Small intestine (tissue), 7 donors: Measurements from ENCODE around the gene FOXRED1. TPM values are rescaled to one million over a fixed set of nuclear protein-coding genes. Genes with fewer than 3 reads are reported as not detected.
"Not testable (repeated sequence)": the region's sequence is repeated elsewhere in the genome, so short reads cannot be mapped to it uniquely, and the experiment has no call there.

Experiments
- DNase-seq, 2 donors: peaks; one replicate each; pipeline versions ENCODE4 v3.0.0 to v3.0.0-alpha.2; 2013
- FAIRE-seq: peaks from 2 replicates; lab custom pipeline; 2012; peaks lifted over from hg19 to GRCh38; lab: Jason Lieb, UNC
- H3K27ac ChIP-seq, 3 donors: one replicate each; pipeline ENCODE4 v1.5.1; 2013; ENCODE audit warnings: low read length in 2 of 3, mild to moderate bottlenecking in 2 of 3, control low read depth in 1 of 3, inconsistent platforms in 1 of 3, low read depth in 1 of 3, moderate library complexity in 1 of 3
- H3K27me3 ChIP-seq, 3 donors: one replicate each; pipeline ENCODE4 v1.6.1; 2013; ENCODE audit warnings: low read length in 3 of 3, inconsistent platforms in 1 of 3; ENCODE audit not compliant: control insufficient read depth in 3 of 3, insufficient read depth in 3 of 3
- H3K36me3 ChIP-seq, 3 donors: one replicate each; pipeline ENCODE4 v1.6.1; 2013; ENCODE audit warnings: low read length in 3 of 3, inconsistent platforms in 1 of 3, low read depth in 1 of 3, mild to moderate bottlenecking in 1 of 3, moderate library complexity in 1 of 3; ENCODE audit not compliant: control insufficient read depth in 3 of 3, insufficient read depth in 2 of 3
- H3K4me1 ChIP-seq, 3 donors: one replicate each; pipeline ENCODE4 v1.6.1; 2013; ENCODE audit warnings: low read length in 2 of 3, inconsistent platforms in 1 of 3, low read depth in 1 of 3, mild to moderate bottlenecking in 1 of 3, moderate library complexity in 1 of 3; ENCODE audit not compliant: control insufficient read depth in 3 of 3, insufficient read depth in 2 of 3
- H3K4me3 ChIP-seq, 3 donors: one replicate each; pipeline ENCODE4 v1.5.1; 2013; ENCODE audit warnings: low read length in 3 of 3, control low read depth in 1 of 3, inconsistent platforms in 1 of 3, low read depth in 1 of 3, mild to moderate bottlenecking in 1 of 3, moderate library complexity in 1 of 3
- H3K9me3 ChIP-seq, 2 donors: one replicate each; pipeline ENCODE4 v1.6.1; 2013; ENCODE audit warnings: low read depth in 1 of 2, low read length in 1 of 2; ENCODE audit not compliant: control insufficient read depth in 2 of 2, insufficient read depth in 1 of 2
- WGBS, 3 donors: extraction: QIAGEN DNeasy Blood & Tissue Kit; methylation state at CpG; one replicate each; pipeline ENCODE4 v1.1.7; 2013; 5-methylcytosine and 5-hydroxymethylcytosine counted together
- polyA plus RNA-seq, 4 donors: library from polyadenylated mRNA; stranded (reverse) in 3 of 4; unstranded in 1 of 4; fragments of 200-250 nt in 3 of 4; fragments of 120-200 nt in 1 of 4; gene quantifications; one replicate each; pipeline versions ENCODE4 v1.2.1 to v1.2.3, GENCODE V29; 2013
- donor health status: healthy with polysubstance abuse.
- donor health status: control.
- donor health status: control.
- donor health status: Bipolar disorder and iron deficiency.
- donor health status: healthy.

The FOXRED1 gene
- polyA plus RNA-seq, 4 donors, result 13.8 to 36.1 (median 27.6) TPM

DNA sequence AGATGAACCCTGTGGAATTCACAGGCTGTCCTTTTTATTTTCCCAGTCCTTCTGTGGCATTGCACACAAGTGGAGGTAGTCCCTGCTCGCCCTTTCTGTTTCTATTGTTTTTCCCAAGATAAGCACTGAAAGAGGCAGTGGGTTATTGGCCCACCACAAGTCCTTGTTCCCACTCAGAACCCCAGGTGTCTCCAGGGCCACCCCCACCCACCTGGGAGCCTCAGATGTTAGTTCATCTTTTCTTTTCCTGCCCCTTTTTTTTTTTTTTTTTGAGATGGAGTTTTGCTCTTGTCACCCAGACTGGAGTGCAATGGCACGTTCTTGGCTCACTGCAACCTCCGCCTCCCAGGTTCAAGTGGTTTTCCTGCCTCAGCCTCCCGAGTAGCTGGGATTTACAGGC lies 39.8 kb downstream of the FOXRED1 start:
- WGBS, 3 donors, result 90 to 99% (median 90%) methylated on average over 4 of the region's 4 CpGs
- not testable (repeated sequence) for H3K27me3 ChIP-seq, H3K4me3 ChIP-seq, H3K9me3 ChIP-seq, DNase-seq, FAIRE-seq, H3K27ac ChIP-seq
- H3K36me3 ChIP-seq, result peaks cover 0 to 18% (median 0%) of the 10 kb centered on the region in 3 donors
- H3K4me1 ChIP-seq, result peaks cover 0 to 12% (median 2%) of the 10 kb centered on the region in 3 donors

GRCh38 chr11:126310200-126310991 lies 41.4 kb downstream of the FOXRED1 start:
- H3K27ac ChIP-seq, result no peak overlapping the region
- WGBS, 3 donors, result 67 to 76% (median 72%) methylated on average over 12 of the region's 12 CpGs
- no peak for FAIRE-seq
- H3K4me3 ChIP-seq, result no peak overlapping the region
- peaks cover 0 to 18% (median 0%) of the 10 kb centered on the region in 3 donors for H3K36me3 ChIP-seq
- H3K4me1 ChIP-seq, result peaks cover 0 to 8% (median 0%) of the 10 kb centered on the region in 3 donors
- no peaks in the 10 kb centered on the region for H3K9me3 ChIP-seq
- no peaks in the 10 kb centered on the region for H3K27me3 ChIP-seq
- peak; percentile 55 to 79 for DNase-seq

- Histone ChIP-seq H3K4me3 (no peak overlapping the region), H3K27ac (no peak overlapping the region), H3K36me3 (peaks cover 0 to 18% (median 0%) of the 10 kb centered on the region in 3 donors), H3K27me3 (no peaks in the 10 kb centered on the region), H3K4me1 (peaks cover 0 to 8% (median 0%) of the 10 kb centered on the region in 3 donors), H3K9me3 (no peaks in the 10 kb centered on the region)
- no peak for DNase-seq
- whole genome bisulfite sequencing, 3 donors, result 67 to 75% (median 75%) methylated on average over 6 of the region's 6 CpGs
- FAIRE-seq, result no peak
These were observed 42.0 kb downstream of the FOXRED1 start for GRCh38 chr11:126310992-126311310.

DNA sequence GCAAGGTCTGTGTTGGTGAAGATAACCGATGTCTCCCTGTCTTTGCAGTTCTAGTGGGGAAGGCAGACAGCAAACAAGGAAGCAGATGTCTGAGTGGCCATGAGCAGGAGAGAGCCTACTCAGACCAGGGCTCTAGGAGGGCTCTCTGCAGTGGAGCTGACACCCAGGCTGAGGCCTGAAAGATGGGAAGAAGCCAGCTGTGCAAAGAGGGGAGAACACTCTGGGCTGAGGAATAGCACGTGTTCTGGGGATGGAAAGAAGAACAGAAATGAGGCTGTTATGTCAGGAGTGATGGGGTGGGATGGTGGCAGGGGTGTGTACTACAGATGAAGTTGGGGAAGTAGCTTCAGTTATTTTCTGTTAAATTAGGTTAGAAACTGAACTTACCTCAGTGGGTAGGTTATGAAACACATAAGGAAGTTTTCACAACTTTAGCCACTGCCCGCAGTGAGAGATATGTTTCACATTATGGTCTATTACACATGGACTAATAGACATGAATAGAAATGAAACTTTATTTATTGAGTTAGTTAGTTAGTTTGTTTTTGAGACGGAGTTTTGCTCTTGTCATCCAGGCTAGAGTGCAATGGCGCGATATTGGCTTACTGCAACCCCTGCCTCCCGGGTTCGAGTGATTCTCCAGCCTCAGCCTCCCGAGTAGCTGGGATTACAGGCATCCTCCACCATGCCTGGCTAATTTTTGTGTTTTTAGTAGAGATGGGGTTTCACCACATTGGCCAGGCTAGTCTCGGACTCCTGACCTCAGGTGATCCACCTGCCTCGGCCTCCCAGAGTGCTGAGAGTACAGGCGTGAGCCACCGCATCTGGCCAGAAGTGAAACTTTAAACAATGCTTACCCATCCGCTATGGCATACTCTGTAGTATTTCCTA lies 42.7 kb downstream of the FOXRED1 start:
- no peaks in the 10 kb centered on the region for H3K9me3 ChIP-seq
- DNase-seq (no peak), FAIRE-seq (no peak)
- 87 to 96% (median 94%) methylated on average over 14 of the region's 14 CpGs for WGBS, 3 donors
- peaks cover 0 to 14% (median 0%) of the 10 kb centered on the region in 3 donors for H3K36me3 ChIP-seq
- no peak overlapping the region for H3K27ac ChIP-seq
- no peak overlapping the region for H3K4me3 ChIP-seq
- peaks cover 0 to 8% (median 0%) of the 10 kb centered on the region in 3 donors for H3K4me1 ChIP-seq
- no peaks in the 10 kb centered on the region for H3K27me3 ChIP-seq

DNA sequence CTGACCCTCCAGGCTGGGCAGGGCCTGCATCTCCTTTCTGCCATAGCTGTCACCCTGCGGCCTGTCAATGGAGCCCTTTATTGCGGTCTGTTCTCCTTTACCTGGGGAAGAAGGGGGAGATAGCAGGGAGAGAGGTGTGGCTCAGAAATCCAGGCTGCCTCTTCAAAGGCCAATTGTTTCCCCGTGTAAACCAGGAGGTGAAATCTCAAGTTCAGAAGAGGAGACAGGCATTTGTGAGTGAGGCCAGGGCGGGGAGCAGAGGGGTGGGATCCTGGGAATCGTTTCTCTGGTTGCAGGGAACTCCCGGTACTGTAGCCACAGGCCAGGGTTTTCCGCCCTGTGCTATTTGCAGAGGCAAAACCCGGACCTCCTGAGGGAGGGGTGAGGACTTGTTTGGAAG lies 44.0 kb downstream of the FOXRED1 start:
- Histone ChIP-seq H3K9me3 (no peaks in the 10 kb centered on the region), H3K27ac (no peak overlapping the region), H3K4me3 (no peak overlapping the region), H3K27me3 (no peaks in the 10 kb centered on the region), H3K4me1 (peaks cover 0 to 11% (median 7%) of the 10 kb centered on the region in 3 donors), H3K36me3 (peaks cover 0 to 16% (median 0%) of the 10 kb centered on the region in 3 donors)
- 49 to 59% (median 49%) methylated on average over 8 of the region's 8 CpGs for WGBS, 3 donors
- no peak for FAIRE-seq
- DNase-seq, result peak in 1 of 2 donors; percentile 37

GRCh38 chr11:126313826-126314225 lies 44.9 kb downstream of the FOXRED1 start:
- H3K27me3 ChIP-seq, result no peaks in the 10 kb centered on the region
- no peak overlapping the region for H3K27ac ChIP-seq
- H3K36me3 ChIP-seq, result peaks cover 0 to 16% (median 0%) of the 10 kb centered on the region in 3 donors
- WGBS, 3 donors, result 81 to 95% (median 87%) methylated on average over 5 of the region's 5 CpGs
- FAIRE-seq (no peak), DNase-seq (no peak)
- H3K4me1 ChIP-seq, result peaks cover 0 to 17% (median 7%) of the 10 kb centered on the region in 3 donors
- no peak overlapping the region for H3K4me3 ChIP-seq
- H3K9me3 ChIP-seq, result no peaks in the 10 kb centered on the region

- WGBS, 3 donors, result 46 to 77% (median 56%) methylated on average over 1 of the region's 1 CpG
- no peak for DNase-seq
- peak overlapping the region in 2 of 3 donors; percentile 80 to 86 for H3K27ac ChIP-seq
These were observed 48.4 kb downstream of the FOXRED1 start for GRCh38 chr11:126317432-126317755.

More at GRCh38 chr11:126317432-126317755, 48.4 kb downstream of the FOXRED1 start:
- peaks cover 0 to 17% (median 7%) of the 10 kb centered on the region in 3 donors for H3K4me1 ChIP-seq
- no peaks in the 10 kb centered on the region for H3K9me3 ChIP-seq
- no peak for FAIRE-seq
- H3K4me3 ChIP-seq, result no peak overlapping the region
- no peaks in the 10 kb centered on the region for H3K27me3 ChIP-seq
- H3K36me3 ChIP-seq, result peaks cover 0 to 2% (median 0%) of the 10 kb centered on the region in 3 donors
